ENCODE measurements around the gene CADPS. TPM values are rescaled to one million over a fixed set of nuclear protein-coding genes. Genes with fewer than 3 reads are reported as not detected.

Gene CADPS
- total and polyA plus RNA-seq, 9 of the 15 experiments (the other 6 are each of a cell fraction or from before 2014, with no cell fraction given): not detected

GRCh38 chr3:62892045-62892444, 16.8 kb upstream of the CADPS start:
- no peaks in the 10 kb centered on the region for H4K20me1 ChIP-seq (replicated peaks; ENCODE audit: control insufficient read depth, insufficient read depth, low read length)
- DNase-seq (ENCODE audit: extremely low read depth in 1 of 4, low spot score in 3 of 4) (no peak), ATAC-seq (no peak), FAIRE-seq (no peak)
- TF ChIP-seq PRMT5 (CRISPR knock-in tag; IDR thresholded peaks at IDR 0.05): no peak
- TF ChIP-seq FOXM1 (IDR thresholded peaks at IDR 0.05; ENCODE audit: low read depth): no peak
- no peak for TF ChIP-seq FOXM1 (CRISPR knock-in tag; IDR thresholded peaks at IDR 0.05; ENCODE audit: low read depth)
- no peak for TF ChIP-seq ZNF217 (CRISPR knock-in tag; IDR thresholded peaks at IDR 0.05)
- TF ChIP-seq SMAD3 (CRISPR knock-in tag; conservative IDR thresholded peaks at IDR 0.05): no peak
- TF ChIP-seq IFI16 (CRISPR knock-in tag; IDR thresholded peaks at IDR 0.05): no peak
- no peak for TF ChIP-seq DACH1 (IDR thresholded peaks at IDR 0.05; ENCODE audit: partially characterized antibody)
- no peak for TF ChIP-seq GATAD2B (IDR thresholded peaks at IDR 0.05; ENCODE audit: borderline replicate concordance)
- TF ChIP-seq ZNF655 (CRISPR knock-in tag; IDR thresholded peaks at IDR 0.05): no peak
- TF ChIP-seq, protein P1, sequence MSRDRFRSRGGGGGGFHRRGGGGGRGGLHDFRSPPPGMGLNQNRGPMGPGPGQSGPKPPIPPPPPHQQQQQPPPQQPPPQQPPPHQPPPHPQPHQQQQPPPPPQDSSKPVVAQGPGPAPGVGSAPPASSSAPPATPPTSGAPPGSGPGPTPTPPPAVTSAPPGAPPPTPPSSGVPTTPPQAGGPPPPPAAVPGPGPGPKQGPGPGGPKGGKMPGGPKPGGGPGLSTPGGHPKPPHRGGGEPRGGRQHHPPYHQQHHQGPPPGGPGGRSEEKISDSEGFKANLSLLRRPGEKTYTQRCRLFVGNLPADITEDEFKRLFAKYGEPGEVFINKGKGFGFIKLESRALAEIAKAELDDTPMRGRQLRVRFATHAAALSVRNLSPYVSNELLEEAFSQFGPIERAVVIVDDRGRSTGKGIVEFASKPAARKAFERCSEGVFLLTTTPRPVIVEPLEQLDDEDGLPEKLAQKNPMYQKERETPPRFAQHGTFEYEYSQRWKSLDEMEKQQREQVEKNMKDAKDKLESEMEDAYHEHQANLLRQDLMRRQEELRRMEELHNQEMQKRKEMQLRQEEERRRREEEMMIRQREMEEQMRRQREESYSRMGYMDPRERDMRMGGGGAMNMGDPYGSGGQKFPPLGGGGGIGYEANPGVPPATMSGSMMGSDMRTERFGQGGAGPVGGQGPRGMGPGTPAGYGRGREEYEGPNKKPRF (IDR thresholded peaks at IDR 0.05; ENCODE audit: low read depth, low read length): no peak
- TF ChIP-seq MITF (IDR thresholded peaks at IDR 0.05): no peak
- no peaks in the 10 kb centered on the region for H3K36me3 ChIP-seq (ENCODE audit: control insufficient read depth, insufficient read depth, low read length)
- POLR2A ChIA-PET: no interaction called here
- H3K79me2 ChIP-seq (ENCODE audit: control insufficient read depth, insufficient read depth, low read length): no peaks in the 10 kb centered on the region
- no peak overlapping the region for H3K4me2 ChIP-seq (ENCODE audit: insufficient read depth, low read length)
- intact Hi-C loops (cut with micrococcal nuclease): no loop called here
- in situ Hi-C loops (cut with MboI): no loop called here
- no peaks in the 10 kb centered on the region for H3K4me1 ChIP-seq (replicated peaks in 1 of 2; ENCODE audit: control insufficient read depth in 2 of 2, insufficient read depth in 2 of 2, low read length in 2 of 2)
- no peak overlapping the region for H3K9ac ChIP-seq (ENCODE audit: insufficient read depth in 1 of 2, low read depth in 2 of 2, low read length in 2 of 2)
- no peak overlapping the region for H3K27ac ChIP-seq (ENCODE audit: extremely low read depth, low read depth, low read length)
- no peaks in the 10 kb centered on the region for H3K27me3 ChIP-seq (ENCODE audit: control insufficient read depth in 2 of 2, insufficient read depth in 2 of 2, low read length in 2 of 2)
- WGBS (ENCODE audit: insufficient coverage, low coverage, missing lambda C conversion rate): 0% methylated on average over 2 of the region's 2 CpGs
- H3K4me3 ChIP-seq: no peak overlapping the region
- H3K9me1 ChIP-seq (ENCODE audit: control insufficient read depth, insufficient read depth, low read length): no peaks in the 10 kb centered on the region
- H3K9me3 ChIP-seq (replicated peaks; ENCODE audit: control insufficient read depth, insufficient read depth, low read depth, low read length): no peaks in the 10 kb centered on the region
- no peak overlapping the region for H2AFZ ChIP-seq (ENCODE audit: low read depth, low read length)
- CTCF ChIA-PET (ENCODE audit: low intra/inter-chr PET ratio): no interaction called here
- BruUV-seq (replicated peaks): no TSS peak

Data from K562 (cell line).